ENCODE results near the gene HESX1. TPM values are rescaled to one million over a fixed set of nuclear protein-coding genes. Genes with fewer than 3 reads are reported as not detected.

Gene HESX1
- total and polyA plus RNA-seq, 4 donors: 0.17 to 0.52 (median 0.34) TPM

DNA sequence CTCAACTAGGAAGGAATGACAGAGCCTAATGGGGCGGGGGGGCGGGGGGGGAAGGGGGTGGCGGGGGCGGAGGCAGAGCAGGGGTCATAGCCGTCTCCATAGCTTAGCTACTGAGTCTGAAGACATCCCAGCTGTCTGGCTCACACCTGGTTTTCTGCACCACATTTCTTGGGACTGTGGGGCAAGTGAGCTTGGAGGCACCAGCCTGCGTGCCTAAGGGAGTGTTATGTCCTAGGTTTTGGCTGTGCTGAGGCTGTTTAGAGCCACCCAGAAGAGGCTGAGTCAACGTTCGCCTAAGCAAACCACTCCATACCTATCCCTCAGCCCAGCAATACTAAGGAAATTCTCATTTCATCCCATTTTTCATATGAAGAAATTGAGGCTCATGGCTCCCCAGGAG, 36.0 kb downstream of the HESX1 start (continued):
- TF ChIP-seq, protein P1, sequence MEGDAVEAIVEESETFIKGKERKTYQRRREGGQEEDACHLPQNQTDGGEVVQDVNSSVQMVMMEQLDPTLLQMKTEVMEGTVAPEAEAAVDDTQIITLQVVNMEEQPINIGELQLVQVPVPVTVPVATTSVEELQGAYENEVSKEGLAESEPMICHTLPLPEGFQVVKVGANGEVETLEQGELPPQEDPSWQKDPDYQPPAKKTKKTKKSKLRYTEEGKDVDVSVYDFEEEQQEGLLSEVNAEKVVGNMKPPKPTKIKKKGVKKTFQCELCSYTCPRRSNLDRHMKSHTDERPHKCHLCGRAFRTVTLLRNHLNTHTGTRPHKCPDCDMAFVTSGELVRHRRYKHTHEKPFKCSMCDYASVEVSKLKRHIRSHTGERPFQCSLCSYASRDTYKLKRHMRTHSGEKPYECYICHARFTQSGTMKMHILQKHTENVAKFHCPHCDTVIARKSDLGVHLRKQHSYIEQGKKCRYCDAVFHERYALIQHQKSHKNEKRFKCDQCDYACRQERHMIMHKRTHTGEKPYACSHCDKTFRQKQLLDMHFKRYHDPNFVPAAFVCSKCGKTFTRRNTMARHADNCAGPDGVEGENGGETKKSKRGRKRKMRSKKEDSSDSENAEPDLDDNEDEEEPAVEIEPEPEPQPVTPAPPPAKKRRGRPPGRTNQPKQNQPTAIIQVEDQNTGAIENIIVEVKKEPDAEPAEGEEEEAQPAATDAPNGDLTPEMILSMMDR (IDR thresholded peaks at IDR 0.05; ENCODE audit: low read depth, low read length, missing input control): no peak
- TF ChIP-seq EGR1 (IDR thresholded peaks at IDR 0.05; ENCODE audit: low read depth in 2 of 2): no peak
- no peak for TF ChIP-seq YY1 (IDR thresholded peaks at IDR 0.05)
- TF ChIP-seq TAF1 (conservative IDR thresholded peaks at IDR 0.05): no peak

DNA sequence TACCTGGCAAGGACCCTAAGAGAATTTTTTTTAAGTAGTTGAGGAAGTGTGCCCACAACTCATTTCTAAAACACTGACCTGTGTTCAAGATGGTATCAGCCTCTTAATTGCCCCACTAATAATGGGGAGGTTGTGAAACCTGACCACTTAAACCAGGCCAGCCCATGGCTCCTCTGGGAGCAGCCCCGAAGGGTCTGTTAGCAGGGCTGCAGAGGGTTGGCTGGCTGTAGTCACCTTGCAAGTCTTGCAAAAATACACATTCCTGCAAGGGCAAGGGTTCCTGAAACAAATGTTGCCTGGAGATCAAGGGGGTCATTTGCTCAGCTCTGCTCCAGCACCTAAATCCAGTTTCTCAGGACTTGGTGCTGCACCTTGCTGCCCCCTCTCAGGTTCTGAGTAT, 37.9 kb downstream of the HESX1 start:
- WGBS: 82% methylated on average over 1 of the region's 1 CpG
- Histone ChIP-seq H3K4me3 (ENCODE audit: low read depth in 1 of 3, low read length in 3 of 3) (no peak overlapping the region), H3K9ac (ENCODE audit: low read depth in 1 of 2, low read length in 2 of 2) (no peak overlapping the region), H3K27me3 (ENCODE audit: control insufficient read depth in 4 of 4, insufficient read depth in 4 of 4, low read length in 3 of 4) (peaks cover 0 to 4% (median 2%) of the 10 kb centered on the region in 4 donors), H3K36me3 (ENCODE audit: control insufficient read depth in 4 of 4, insufficient read depth in 3 of 4, low read depth in 1 of 4, low read length in 3 of 4) (no peaks in the 10 kb centered on the region), H3K4me1 (ENCODE audit: control insufficient read depth in 4 of 4, insufficient read depth in 4 of 4, low read length in 3 of 4) (peaks cover 5 to 13% (median 9%) of the 10 kb centered on the region in 4 donors), H3K27ac (ENCODE audit: low read depth in 1 of 2, low read length in 2 of 2) (no peak overlapping the region), H3K9me3 (ENCODE audit: control insufficient read depth in 4 of 4, low read length in 3 of 4) (no peaks in the 10 kb centered on the region)
- DNase-seq (ENCODE audit: low spot score): no peak
- TF ChIP-seq, protein P2, sequence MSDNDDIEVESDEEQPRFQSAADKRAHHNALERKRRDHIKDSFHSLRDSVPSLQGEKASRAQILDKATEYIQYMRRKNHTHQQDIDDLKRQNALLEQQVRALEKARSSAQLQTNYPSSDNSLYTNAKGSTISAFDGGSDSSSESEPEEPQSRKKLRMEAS (IDR thresholded peaks at IDR 0.05): no peak
- TF ChIP-seq RAD21 (IDR thresholded peaks at IDR 0.05): no peak
- no peak for TF ChIP-seq GABPA (IDR thresholded peaks at IDR 0.05 in 1 of 2, conservative IDR thresholded peaks at IDR 0.05 in 1 of 2)
- no peak for TF ChIP-seq FOXA2 (IDR thresholded peaks at IDR 0.05)
- TF ChIP-seq YY1 (IDR thresholded peaks at IDR 0.05): no peak

DNA sequence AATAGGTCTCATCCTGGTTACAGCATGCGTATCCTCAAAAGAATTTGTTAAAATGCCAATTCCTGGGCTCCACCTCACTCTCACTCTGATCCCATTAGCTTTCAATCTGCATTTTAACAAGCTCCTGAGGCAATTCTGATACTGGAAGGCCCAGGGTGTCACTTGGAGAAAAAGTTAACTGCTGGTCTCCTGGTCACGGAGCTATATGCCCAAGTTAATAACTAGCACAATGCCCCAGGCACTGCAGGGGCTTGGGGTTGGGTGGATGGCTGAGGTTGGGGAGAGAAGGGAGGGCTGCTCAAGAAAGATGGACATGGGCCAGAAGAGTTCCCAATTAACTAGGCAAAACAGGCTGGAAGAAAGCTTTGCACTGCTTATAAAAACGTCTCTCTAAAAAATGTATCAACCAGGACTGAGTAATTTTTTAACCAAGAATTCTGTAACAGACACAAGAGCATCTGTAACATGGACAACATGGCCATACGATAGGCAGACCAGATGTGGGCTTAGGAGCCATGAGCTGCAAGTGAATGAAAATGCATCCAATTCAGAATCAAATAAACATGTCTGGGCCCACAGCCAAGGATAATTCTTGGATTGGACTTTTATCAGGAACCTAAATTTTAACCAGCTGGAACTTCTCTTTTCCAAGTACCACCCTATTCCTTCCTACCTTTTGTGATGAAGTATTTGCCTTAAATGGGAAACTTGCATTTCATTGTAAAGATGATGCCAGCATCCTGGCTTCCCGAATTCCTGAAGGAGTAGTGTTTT, 38.8 kb downstream of the HESX1 start:
- DNase-seq (ENCODE audit: low spot score): no peak
- Histone ChIP-seq H3K9ac (ENCODE audit: low read depth in 1 of 2, low read length in 2 of 2) (no peak overlapping the region), H3K9me3 (ENCODE audit: control insufficient read depth in 4 of 4, low read length in 3 of 4) (no peaks in the 10 kb centered on the region), H3K4me3 (ENCODE audit: low read depth in 1 of 3, low read length in 3 of 3) (no peak overlapping the region), H3K4me1 (ENCODE audit: control insufficient read depth in 4 of 4, insufficient read depth in 4 of 4, low read length in 3 of 4) (peaks cover 5 to 13% (median 9%) of the 10 kb centered on the region in 4 donors), H3K36me3 (ENCODE audit: control insufficient read depth in 4 of 4, insufficient read depth in 3 of 4, low read depth in 1 of 4, low read length in 3 of 4) (no peaks in the 10 kb centered on the region), H3K27me3 (ENCODE audit: control insufficient read depth in 4 of 4, insufficient read depth in 4 of 4, low read length in 3 of 4) (peaks cover 0 to 4% (median 2%) of the 10 kb centered on the region in 4 donors), H3K27ac (ENCODE audit: low read depth in 1 of 2, low read length in 2 of 2) (no peak overlapping the region)
- WGBS: 51% methylated on average over 5 of the region's 5 CpGs
- TF ChIP-seq FOXA1 (IDR thresholded peaks at IDR 0.05) (no peak), JUND (IDR thresholded peaks at IDR 0.05) (no peak), RXRA (IDR thresholded peaks at IDR 0.05) (no peak)
- TF ChIP-seq, protein P2 (IDR thresholded peaks at IDR 0.05): no peak

DNA sequence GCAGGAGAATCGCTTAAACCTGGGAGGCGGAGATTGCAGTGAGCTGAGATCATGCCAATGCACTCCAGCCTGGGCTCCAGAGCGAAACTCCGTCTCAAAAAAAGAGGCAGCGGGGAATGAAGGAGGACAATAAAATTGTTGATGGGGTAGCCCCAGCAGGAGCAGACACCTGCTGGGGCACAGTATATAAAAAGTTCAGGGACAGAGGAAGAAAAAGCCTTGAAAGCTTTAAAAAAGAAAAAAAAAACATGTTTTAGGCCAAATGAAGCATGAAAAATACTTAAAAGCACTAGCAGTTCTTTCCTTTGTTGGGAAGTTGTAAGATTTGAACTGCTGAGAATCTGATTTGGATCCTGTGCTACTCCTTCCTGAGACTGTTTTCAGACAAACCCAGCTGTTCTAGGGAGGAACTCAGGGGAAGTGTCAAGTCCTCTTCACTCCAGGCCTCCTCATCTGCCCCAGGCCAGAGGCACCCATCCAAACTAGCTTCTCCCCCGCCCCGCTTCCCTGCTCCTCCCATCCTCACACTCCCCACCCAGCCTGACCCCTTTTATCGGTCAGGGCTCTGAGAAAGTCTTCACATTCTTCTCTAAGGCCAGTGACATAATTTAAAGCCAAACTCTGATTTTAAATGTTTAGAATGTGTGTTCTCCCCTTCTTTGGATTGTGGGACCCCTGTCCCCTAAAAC, 39.6 kb downstream of the HESX1 start:
- TF ChIP-seq RXRA (IDR thresholded peaks at IDR 0.05): peak; percentile 20 to 44
- TF ChIP-seq JUND (IDR thresholded peaks at IDR 0.05): no peak
- WGBS: 90% methylated on average over 8 of the region's 8 CpGs
- DNase-seq (ENCODE audit: low spot score): no peak
- Histone ChIP-seq H3K4me1 (ENCODE audit: control insufficient read depth in 4 of 4, insufficient read depth in 4 of 4, low read length in 3 of 4) (peaks cover 5 to 13% (median 9%) of the 10 kb centered on the region in 4 donors), H3K9me3 (ENCODE audit: control insufficient read depth in 4 of 4, low read length in 3 of 4) (no peaks in the 10 kb centered on the region), H3K27me3 (ENCODE audit: control insufficient read depth in 4 of 4, insufficient read depth in 4 of 4, low read length in 3 of 4) (peaks cover 0 to 4% (median 2%) of the 10 kb centered on the region in 4 donors), H3K4me3 (ENCODE audit: low read depth in 1 of 3, low read length in 3 of 3) (no peak overlapping the region), H3K36me3 (ENCODE audit: control insufficient read depth in 4 of 4, insufficient read depth in 3 of 4, low read depth in 1 of 4, low read length in 3 of 4) (no peaks in the 10 kb centered on the region), H3K9ac (ENCODE audit: low read depth in 1 of 2, low read length in 2 of 2) (no peak overlapping the region), H3K27ac (ENCODE audit: low read depth in 1 of 2, low read length in 2 of 2) (no peak overlapping the region)

Measured in liver (tissue), 9 donors.